Thyroid gland (tissue), 4 donors: ENCODE measurements around the gene TRIM72.

Experiments used
- CTCF ChIP-seq, 6 experiments: fragments of 200-600 bp in 3 of 6; fragments of 450-650 bp in 3 of 6; sonication (generic) in 3 of 6; IDR thresholded peaks; one replicate each; pipeline ENCODE4 v1.5.1; 2016 to 2019; ENCODE audit warnings: antibody characterized with exemption in 6 of 6, mild to moderate bottlenecking in 2 of 6, inconsistent platforms in 1 of 6, moderate library complexity in 1 of 6
- POLR2A ChIP-seq, 2 donors: fragments of 450-650 bp; IDR thresholded peaks; one replicate each; pipeline ENCODE4 v1.6.1; 2017; ENCODE audit warnings: antibody characterized with exemption in 2 of 2, mild to moderate bottlenecking in 2 of 2, moderate library complexity in 1 of 2

GRCh38 chr16:31179747-31180459, 34.0 kb upstream of the TRIM72 start, which contains the start of gene FUS:
- peak in 1 of 6 experiments; percentile 7 for TF ChIP-seq CTCF (IDR thresholded peaks at IDR 0.05)
- TF ChIP-seq POLR2A (IDR thresholded peaks at IDR 0.05): peak; percentile 97 to 99
